GM19452 (cell line): ENCODE measurements around the gene RTN4RL1.
"Not testable (repeated sequence)": the region's sequence is repeated elsewhere in the genome, so short reads cannot be mapped to it uniquely, and the experiment has no call there.

Experiments used
- ATAC-seq: cut with Tn5 transposase; IDR thresholded peaks from one replicate; pipeline ENCODE4 v1.9.1; 2021; ENCODE audit not compliant: unreplicated experiment

RTN4RL1 gene

GRCh38 chr17:1898332-1898731 is 126.8 kb downstream of the RTN4RL1 start:
- no peak for ATAC-seq

- ATAC-seq = no peak
These were observed 128.0 kb downstream of the RTN4RL1 start for GRCh38 chr17:1897105-1897656.

GRCh38 chr17:1896243-1897104 is 128.7 kb downstream of the RTN4RL1 start:
- no peak for ATAC-seq

- ATAC-seq = not testable (repeated sequence)
These were observed 129.7 kb downstream of the RTN4RL1 start for GRCh38 chr17:1895479-1895878.

- no peak for ATAC-seq
These were observed 130.3 kb downstream of the RTN4RL1 start for GRCh38 chr17:1894753-1895339.

GRCh38 chr17:1890758-1891450 is 134.2 kb downstream of the RTN4RL1 start:
- ATAC-seq = no peak

- ATAC-seq = no peak
These were observed 136.4 kb downstream of the RTN4RL1 start for GRCh38 chr17:1888741-1889140.
